GM12865 (cell line): ENCODE measurements around the gene CYGB.

ENCODE experiments used
- DNase-seq: peaks from one replicate; pipeline ENCODE4 v3.0.0; 2010; ENCODE audit warnings: low read depth
- H3K4me3 ChIP-seq: 2 replicates; pipeline ENCODE4 v1.5.1; 2011; ENCODE audit warnings: mild to moderate bottlenecking, low read depth, low read length, control low read depth
- CTCF ChIP-seq: IDR thresholded peaks from 2 replicates; pipeline ENCODE4 v1.5.1; 2011; ENCODE audit warnings: low read length, control low read depth, low read depth, inconsistent platforms; ENCODE audit not compliant: insufficient read depth; ENCODE audit errors: missing control alignments

Gene CYGB

GRCh38 chr17:76556765-76557367 lies 19.4 kb upstream of the CYGB start:
- TF ChIP-seq CTCF: no peak
- no peak for DNase-seq
- peak overlapping the region; percentile 91 for H3K4me3 ChIP-seq

GRCh38 chr17:76554131-76554530 lies 16.6 kb upstream of the CYGB start:
- no peak for TF ChIP-seq CTCF
- DNase-seq: no peak
- no peak overlapping the region for H3K4me3 ChIP-seq

GRCh38 chr17:76553178-76553908 lies 15.8 kb upstream of the CYGB start:
- no peak overlapping the region for H3K4me3 ChIP-seq
- no peak for TF ChIP-seq CTCF
- no peak for DNase-seq

GRCh38 chr17:76551685-76552084 lies 14.2 kb upstream of the CYGB start:
- no peak overlapping the region for H3K4me3 ChIP-seq
- DNase-seq: no peak
- TF ChIP-seq CTCF: no peak

GRCh38 chr17:76550712-76551615 lies 13.5 kb upstream of the CYGB start:
- no peak overlapping the region for H3K4me3 ChIP-seq

GRCh38 chr17:76549539-76549938 lies 12.0 kb upstream of the CYGB start:
- H3K4me3 ChIP-seq: no peak overlapping the region; the same call in 1 of the 2 replicates
- DNase-seq: no peak
- no peak for TF ChIP-seq CTCF

More at GRCh38 chr17:76550712-76551615, 13.5 kb upstream of the CYGB start:
- no peak for TF ChIP-seq CTCF
- peak; percentile 12 for DNase-seq
